Ecto neural progenitor cell (in vitro differentiated cells): ENCODE results near the gene ANP32A.

ENCODE experiments used
- DNase-seq: peaks from one replicate; pipeline ENCODE4 v3.0.0-alpha.2; 2018; ENCODE audit warnings: low spot score

ANP32A gene

DNA sequence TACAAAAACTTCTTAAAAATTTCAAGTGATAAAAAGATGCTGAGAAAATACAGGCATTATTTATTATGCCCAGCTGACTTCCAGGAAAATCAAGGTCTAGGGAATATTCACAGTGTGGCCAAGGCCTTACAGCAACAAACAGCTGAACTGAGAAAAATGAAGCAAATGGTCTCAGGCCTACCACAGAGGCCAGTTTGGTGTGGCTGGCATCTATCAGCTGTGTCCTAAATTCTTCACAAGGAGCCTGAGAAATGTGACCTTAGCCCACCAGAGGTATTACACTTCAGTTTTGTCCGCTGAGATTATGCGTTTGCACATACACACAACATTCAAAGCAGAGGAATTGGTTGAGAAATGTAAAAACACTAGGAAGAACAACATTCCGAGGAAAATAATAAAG is 77.4 kb downstream of the ANP32A start:
- no peak for DNase-seq

DNA sequence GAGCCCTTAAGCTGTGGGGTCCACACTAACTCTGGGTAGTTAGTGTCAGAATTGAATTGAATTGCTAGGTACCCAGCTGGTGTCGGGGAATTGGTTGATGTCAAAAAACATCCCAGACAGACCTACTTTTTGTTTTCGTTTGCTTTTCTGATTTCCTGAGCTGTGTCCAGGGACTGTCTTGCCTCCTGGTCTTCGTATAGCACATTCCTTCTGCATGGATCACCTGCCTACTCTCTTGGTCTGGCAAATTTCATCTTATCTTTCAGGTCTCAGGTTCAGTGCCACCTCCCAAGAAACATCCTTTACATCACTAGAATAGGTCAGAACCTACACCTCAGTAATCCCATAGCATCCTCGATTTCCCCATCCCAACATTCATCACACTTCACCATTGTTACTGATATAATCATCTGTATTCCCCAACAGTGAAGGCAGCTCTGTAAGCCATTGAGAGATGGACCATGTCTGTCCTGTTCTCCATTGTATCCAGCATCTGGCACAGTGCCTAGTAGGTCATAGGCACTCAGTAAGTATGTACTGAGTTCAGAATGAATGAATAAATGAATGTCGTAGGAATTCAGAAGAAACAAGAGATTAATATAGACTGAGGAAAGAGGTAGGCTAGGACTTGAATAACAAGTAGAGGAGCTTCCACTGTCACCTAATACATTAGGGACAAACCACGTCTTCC is 81.2 kb downstream of the ANP32A start:
- no peak for DNase-seq

DNA sequence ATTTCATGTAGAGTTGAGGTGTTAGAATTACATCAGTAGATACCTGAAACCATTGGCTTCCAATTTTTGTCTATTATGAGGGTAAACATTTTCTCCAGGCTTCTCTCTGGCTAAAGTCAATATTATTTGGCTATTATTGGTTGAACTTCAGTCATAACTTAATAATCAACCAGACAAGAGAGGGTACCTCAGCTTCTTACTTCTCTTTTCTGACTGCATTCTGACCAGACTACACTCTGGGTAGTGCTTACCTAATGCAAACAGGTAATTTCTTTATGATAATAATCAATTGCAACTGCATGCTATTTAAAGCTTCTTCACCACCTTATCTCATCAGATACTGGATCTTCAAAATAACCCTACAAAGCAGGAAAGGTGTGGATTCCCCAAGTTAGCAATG is 85.1 kb downstream of the ANP32A start:
- no peak for DNase-seq

DNA sequence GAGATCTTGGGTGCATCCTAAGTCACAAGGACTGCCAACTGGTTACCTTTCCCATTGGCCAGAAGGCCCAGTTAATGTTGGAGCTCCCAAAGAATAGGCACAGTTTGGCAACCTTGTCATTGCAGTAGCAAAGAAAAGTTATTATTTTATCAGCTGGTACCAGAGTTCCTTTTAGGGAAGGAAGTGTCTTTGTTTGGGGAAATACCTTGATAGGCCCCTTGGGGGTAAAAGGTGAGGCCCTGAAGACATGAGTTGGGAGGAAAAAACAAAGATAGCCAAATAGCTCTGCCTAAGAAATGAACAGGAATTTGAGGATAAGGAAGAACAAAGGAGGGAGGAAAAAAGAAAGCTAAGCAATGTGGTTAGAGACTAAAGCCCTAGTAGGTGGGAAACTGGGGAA is 85.8 kb downstream of the ANP32A start:
- DNase-seq = no peak

DNA sequence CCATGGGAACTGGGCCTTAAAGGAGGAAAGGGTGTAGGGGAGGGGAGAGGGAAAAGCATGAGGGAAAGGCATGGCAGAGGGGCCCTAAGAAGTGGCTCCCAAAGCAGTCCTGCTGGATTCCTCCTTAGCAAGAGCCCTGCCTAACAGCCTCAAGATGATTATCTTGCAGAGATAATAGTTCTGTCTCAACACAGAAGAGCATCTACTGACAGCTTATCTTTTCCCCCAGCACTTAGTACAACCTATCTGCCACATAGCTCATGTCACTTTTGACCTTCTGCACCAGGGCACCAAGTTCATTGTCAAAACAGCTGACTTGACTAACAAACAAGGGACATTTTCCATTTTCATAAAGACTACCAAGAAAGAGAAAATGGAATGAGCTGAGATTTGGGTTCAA is 86.3 kb downstream of the ANP32A start:
- DNase-seq = no peak

DNA sequence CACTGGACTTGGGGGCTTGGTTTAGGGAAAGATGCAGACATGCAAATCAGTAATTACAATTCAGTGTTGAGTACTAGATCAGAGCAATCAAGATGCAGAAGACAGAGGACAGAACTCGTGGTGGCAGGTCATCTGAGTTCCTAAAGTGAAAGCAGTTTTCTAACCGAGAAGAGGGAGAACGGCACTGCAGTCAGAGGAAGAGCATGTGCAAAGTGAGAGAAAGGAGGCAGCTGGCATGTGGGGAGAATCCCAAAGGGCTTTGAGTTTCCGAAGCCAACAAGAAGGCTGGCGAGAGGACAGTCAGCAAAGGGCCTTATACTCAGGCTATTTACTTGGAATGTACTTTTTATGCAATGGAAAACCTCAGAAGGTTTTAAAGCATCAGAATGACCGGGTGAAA is 87.0 kb downstream of the ANP32A start:
- no peak for DNase-seq

DNA sequence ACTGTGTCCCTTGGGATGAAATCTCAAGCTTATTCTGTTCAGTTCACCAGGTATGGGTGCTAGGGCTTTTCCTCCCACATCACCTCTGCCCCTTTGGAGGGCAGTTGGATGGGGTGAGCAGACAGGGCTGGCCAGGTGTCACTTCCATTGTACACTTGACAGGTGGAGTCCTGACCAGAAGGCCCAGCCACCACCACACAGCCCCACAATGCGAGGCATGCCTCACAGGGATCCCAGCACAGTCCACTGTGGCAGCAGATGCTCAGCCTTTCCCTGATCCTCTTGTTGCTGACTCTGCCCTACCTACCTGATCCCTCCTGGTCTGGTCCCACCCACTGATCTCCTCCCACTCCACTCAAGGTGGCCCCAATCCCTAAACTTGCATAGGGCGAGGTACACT is 88.2 kb downstream of the ANP32A start:
- DNase-seq = no peak

DNA sequence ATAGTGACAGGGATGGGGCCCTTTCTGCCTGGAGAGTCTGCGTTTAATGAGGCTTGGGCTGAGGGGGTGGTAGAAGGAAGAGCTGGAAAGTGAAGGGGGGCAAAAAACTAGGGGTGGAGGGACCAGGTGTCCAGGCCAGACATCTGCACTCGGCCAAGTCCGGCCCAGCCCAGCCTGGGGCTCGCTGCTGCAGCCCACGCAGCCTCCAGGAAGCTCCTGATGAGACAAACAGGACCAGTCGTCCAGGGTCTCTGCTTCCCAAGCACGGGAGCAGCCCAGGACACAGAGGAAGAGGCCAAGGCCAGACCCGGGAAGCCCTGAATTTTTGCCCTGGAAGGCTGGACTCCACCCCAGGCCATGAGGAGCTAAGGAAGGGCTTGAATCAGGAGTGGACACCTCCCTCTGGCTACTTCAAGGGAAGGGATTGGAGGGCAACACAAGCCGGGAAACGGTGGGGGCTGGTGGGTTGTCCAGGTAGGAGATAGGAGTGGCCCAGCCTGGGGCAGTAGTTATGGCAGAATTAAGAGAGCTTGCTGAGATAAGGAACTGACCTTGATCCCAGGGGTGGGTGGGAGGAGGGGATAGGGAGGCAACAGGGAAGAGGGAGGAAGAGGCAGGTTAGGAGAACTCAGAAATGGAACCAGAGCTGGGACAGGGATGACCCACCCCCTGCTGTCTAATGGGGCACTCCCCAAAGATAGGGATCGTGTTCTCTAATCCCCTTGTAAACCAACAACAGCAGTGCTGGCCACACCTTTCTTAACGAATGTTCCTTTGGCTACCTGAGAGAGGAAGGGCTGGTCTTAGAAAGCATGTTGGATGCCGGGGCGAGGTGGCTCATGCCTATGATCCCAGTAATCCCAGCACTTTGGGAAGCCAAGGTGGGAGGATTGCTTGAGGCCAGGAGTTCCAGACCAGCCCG is 89.5 kb downstream of the ANP32A start:
- DNase-seq = no peak

DNA sequence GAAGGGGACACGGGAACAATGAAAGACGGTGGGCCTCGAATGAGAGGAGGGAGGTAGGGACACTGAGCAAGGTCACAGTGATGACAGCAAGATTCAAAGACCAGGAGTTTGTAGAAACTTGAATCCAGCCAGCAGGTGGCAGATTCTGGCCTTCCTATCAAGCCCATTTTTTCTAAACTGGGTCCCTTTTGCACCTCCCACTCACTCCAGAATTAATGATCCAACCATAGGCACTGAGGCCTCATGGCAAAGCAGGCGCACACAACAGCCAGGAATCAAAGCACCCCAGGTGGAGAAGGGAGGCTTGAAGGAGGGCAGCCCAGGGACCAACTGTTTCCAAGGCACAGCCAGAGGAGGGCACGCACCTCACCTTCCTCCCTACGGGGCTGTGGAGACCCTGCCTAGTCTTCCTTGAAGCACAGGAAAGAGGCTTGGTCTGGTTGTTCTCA is 90.2 kb downstream of the ANP32A start:
- no peak for DNase-seq

DNA sequence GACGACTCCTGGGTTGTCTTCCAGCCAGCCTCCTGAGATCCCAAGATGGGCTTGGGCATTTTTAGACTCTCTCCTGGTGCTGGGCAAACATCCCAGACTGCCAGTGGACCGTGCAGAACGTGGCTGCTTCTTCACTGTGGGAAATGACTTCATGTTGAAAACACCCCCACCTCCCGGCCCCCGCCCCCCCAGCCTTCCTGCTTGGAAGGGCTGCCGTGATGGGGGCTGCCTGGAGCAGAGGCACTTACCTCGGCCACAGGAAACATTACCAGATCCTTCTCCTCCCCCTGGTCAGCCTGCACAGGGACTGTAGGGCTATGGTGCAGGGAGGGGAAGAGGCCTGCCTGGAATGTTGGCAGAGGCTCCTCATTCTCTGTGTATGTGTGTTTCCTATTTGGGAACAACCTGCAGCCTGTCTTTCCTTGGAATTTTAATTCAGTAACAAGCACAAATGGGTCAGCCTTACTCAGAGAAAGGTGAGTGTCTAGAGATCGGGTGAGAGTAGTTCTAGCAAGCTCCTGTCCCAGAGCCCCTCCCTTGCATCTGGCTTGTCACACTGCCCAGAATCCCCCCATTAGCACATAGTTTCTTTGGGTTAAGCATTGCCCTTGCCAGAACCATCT is 90.8 kb downstream of the ANP32A start:
- DNase-seq = no peak
